Measurements from ENCODE around the gene ANKDD1B.

ANKDD1B gene

DNA sequence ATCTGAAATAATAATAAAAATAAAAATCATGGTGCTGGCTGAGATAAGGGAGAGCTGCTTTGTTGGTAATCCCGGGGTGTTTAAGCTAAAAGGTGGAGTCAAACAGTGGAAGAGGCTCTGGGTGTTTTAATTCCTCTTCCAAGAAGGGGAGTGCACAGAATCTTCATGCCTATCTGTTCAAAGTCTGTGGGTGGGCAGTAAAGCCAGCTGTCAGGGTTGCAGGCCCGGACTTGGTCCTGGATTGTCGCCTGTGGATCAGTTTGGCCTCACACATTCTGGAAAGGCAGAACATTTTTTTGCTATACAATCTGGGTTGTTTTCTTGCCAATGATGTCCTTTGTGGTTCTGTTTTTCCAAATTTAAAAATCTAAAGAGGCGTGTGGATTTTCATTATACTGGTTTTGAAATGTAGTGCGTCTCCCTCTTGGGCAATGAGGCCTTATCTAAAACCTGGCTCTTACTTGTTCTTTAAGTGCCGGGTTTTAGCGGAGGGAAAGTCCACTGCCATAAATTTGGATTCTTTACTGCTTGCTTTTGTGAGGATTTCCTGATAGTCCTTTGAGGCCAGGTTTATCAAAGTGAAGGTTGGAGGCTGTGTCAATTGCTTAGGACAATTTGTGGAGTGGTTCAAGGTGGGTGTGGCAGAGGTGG is 5.8 kb downstream of the ANKDD1B start:
- no peak for DNase-seq

DNA sequence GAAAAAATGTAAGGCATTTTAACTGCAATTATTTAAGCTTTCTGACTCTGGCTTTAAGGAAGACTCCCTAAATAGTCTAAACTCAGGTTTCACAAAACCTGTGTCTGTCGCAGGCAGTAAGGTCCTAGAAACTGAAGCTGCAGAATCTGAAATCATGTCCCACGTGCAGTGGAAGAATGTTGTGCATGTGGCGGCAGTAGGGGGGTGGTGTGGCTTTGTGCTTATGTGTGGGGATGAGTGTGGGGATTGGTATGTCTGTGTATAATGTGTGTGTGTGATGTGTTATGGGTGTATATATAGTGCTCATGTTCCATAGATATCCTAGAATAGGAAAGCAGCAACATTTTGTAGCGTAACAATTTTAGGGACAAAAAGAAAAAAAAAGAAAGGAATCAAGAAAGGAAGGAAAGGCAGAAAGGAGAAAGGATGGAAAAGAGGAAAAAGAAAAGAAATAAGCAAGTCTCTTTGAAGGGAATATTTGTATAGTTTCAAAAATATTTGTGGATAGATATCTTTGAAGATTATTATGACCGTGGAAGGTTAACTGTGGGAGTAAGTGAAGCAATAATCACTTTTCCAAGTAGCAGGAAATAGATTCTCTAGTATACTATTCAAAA is 6.6 kb downstream of the ANKDD1B start:
- no peak for DNase-seq

DNA sequence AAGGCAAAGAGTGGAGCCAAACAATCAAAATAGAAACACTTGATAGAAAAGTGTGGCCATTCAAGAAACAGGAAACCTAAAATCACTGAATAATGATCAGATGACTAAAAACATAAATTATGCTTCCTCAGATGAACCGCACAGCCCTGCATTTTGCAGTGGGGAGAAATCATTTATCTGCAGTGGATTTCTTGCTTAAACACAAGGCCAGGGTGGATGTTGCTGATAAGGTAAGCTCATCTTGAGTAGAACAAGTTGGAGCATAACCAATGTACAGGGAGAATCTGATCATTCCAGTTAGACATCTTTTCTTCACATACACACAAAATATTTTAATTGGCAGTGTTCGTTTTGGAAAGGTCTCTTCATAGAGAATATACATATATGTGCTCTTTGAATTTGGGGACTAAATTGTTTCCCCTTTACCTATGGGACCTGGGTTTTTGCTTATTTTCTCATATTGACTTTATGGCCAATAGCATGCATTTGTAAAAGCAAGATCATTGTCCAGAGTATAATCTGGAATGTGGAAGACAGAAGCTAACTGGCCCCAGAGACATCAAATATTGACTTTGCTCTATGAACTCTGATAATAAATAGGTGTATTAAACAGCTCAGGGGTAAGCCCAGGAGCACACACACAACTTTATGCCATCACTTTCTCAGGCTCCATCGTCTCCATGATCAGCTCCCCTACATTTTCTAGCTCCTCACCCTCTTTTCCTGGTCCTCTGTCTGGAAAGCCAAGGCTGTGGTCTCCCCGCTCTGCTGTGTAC is 9.1 kb downstream of the ANKDD1B start:
- DNase-seq: no peak

DNA sequence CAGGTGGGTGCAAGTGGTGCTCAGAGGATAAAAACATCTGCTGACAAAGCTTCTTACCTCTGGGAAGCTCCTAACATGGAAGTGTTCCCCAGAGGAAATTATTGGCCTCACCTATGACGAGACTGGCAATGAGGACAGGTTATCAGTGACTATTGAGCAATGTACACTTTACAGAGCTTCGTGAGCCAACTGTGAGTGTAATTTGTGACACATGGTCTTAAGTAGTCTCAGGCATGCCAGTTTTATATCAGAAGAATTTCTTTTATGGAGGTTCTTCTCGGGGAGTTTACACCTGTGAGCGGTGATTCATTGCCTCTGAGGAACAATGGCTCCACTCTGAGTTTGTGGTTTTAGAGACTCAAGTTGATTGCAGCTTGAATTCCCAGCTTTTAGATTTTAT is 11.3 kb downstream of the ANKDD1B start:
- DNase-seq: no peak

DNA sequence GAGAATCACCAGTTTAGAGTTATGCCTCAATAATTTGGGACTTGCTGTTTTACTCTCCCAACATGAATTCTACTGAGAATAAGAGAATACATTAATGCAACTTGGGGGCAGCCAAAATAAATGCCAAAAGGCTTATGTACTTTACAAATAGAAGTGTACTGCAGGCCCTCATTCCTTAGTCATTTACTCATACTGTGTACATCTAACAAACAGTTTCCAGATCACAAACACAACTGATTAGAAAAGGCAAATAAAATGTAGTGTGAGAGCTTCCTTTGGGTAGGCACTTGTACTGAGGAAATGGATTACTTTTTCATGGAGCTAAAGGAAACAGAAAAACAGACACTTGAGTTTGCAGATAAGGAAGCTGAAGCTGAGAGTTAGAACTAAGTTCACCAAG is 12.6 kb downstream of the ANKDD1B start:
- DNase-seq: no peak

DNA sequence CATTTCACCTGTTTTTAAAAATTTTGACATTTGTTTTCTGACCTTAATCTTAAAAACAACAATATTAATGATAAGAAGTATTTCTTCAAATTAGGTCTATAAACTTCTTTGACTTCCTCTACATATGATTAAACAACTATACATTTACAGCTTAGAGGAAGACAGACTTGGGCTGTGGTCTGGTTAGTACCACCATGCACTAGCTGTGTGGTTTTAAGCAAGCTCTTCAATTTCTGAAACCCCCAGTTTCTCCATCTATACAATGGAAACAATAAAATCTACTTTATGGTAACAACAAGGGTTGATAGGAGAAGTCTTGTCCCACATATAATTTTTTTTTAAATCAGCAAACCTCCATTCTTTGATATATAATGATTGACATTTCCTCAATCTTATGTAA is 15.7 kb downstream of the ANKDD1B start:
- DNase-seq: no peak

DNA sequence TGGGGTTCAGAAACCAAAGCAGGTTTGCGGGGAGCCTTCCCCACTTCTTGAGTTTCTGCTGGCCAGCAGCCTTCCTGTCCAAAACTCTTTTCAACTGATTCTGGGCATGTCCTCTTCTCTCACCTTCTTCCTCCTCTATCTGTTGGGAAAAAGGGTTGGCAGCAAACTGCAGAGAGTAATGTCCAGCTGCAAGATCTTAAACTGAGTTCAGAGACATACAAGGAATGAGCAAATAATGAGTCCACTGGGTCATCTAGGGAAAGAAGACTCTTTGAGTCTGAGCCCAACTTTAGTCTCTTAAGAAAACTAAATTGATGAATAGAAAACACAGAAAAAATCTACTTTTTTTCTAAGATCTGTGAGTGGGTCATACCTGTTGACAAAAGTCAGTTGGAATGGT is 16.5 kb downstream of the ANKDD1B start:
- DNase-seq: no peak

DNA sequence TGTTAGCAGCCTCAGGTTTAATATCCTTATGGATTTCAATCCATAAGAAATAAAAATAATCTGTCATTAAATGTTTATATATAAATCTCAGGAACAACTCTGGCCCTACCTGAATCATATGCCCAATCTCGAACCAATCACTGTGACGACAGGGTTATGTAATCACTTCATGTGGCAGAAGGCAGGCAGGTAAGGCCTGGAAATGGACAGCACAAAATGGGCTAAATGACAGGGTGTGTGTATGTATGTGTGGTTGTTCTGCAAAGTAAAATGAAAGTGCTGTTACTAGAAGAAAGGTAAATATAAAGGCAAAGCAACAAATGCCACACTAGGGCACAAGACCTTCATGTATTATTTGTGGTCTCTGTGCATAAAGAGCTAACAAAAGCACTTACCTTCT is 19.6 kb downstream of the ANKDD1B start:
- no peak for DNase-seq

DNA sequence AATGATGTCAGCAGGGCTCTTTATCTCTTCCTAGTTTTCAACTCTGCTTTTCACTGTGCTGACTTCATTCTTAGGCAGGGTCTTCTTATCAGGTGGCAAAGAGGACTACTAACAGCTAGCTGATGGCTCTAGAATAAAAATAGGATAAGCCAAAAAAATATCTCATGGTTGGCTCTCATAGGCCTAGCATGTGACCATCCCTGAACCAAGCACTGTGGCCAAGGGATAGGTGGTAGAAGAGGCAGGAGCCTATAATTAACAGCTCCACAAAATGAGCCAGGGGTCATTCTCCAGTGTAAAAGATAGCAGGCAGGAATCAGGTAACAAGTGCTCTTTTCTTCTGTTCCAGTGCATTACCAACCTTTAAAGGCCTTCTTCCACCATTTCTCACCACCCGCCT is 21.1 kb downstream of the ANKDD1B start:
- no peak for DNase-seq

DNA sequence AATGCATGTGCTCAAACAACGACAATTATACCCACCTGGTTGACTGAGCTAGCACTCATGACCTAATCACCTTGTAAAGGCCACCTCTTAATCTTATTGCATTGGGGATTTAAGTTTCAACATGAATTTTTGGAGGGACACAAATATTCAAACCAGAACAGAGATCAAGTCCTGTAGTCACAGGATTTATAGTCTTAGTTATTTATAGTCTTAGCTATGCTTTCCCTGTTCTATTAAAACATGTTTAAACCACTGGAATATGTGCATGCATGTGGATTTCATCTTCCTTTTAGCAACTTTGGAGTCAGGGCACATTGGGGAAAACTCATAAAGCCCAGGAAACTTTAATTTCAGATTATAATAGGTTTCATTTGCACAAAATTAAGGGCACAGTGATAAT is 26.7 kb downstream of the ANKDD1B start:
- no peak for DNase-seq

DNA sequence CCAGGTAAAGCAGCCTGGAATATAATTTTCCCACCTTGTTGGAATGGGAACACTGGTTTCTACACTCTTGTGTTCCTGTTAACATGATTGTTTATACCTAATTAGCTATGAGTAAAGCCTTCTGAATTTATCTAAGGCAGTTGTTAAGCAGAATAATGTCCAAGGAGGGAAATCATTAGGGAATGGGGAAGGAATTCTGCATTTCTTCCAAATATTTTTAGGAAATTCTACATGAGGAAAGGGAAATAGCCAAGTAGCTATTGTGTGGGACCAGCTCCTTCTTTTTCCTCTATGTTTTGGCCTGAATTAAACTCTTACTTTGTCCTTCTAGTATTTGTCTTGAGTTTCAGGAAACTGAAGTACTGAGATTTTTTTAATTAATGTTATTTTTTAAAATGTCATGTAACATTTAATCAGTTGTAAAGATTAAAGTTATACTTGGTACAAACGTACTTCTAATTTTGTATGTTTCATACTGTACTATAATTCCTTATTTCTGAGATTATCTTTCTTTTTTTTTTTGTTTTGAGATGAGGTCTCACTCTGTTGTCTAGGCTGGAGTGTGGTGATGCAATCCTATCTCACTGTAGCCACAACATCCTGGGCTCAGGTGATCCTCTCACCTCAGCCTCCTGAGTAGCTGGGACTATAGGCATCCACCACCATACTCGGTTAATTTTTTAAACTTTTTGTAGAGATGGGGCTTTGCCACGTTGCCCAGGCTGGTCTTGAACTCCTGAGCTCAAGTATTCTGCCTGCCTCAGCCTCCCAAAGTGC is 28.5 kb downstream of the ANKDD1B start:
- DNase-seq: no peak

DNA sequence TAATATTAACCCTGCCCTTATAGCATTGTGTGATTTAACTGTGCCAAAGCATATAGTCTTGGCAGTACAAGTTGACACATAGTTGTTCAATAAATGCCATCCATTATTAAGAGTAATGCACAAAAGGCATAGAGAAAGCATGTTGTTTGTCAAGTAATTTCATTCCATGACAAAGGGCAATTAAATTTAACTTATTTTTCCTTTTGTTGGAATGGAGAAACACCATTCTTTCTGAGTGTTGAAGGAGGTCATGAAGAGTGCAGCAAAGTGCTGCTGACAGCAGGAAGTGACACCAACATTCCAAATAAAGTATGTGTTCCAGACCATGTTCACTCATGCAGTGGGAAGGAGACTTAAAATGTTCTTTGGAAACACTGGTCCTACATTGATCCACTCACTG is 29.1 kb downstream of the ANKDD1B start:
- no peak for DNase-seq

DNA sequence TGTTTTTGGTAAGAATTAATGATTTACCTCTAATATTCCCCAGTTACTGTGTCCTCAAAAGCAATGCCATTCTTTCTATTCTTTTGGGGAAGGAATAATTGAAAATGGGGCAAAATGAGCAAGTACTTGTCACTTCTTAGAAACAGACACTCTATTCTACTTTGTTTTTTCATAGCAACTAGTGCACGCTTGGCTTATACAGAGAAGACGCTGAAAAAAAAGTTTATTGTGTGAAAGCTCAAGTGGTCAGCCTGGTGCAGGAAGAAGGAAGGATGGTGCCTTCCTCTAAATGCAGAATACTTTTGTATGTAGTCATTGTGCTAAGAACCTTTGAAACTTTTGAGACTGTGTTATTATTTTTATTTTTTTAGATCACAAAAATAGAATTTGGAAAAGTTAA is 29.6 kb downstream of the ANKDD1B start:
- no peak for DNase-seq

DNA sequence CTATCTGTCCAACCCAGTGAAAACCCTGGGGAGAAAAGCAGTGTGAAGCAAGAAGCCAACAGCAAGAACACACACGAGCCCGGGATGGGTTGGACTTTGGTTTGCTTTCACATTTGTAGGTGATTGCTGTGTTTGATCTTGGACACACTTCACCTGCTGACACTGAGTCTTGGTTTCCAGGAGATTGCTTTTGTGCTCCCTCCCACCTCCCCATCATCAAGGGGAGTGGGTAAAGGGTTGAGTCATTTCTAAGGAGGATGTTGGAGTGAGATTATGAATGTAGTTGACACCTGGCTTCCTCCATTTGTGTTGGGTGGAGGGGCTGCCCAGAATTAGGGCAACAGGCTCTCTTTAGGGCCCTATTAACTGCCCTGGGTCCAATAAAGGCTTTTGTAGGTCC is 37.5 kb downstream of the ANKDD1B start:
- DNase-seq: no peak

DNA sequence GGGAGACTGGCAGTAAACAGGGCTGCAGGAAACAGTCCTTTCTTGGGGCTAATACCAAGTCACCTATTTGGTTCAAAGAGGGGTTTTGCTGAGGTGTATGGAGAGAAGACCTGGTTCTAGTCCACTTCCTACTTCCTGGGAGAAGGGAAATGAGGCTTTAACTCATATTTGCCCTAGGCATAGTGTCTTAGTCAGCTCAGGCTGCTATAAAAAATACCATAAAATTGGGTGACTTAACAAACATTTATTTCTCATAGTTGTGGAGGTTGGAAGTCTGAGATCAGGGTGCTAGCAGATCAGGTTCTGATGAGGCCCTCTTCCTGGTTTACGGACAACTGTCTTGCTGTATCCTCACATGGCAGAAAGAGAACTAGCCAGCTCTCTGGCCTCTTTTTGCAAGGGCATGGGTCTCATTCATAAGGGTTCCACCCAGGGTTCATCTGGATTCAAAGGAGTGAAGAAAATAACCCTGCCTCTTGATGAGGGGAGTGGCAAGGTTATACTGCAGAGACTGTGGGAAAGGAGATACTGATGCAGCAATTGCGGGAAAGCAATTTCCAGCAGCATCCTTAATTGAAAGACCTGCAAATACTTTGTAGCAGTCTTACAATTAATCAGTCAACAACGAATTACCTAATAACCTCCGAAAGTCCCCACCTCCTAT is 40.5 kb downstream of the ANKDD1B start:
- no peak for DNase-seq

DNA sequence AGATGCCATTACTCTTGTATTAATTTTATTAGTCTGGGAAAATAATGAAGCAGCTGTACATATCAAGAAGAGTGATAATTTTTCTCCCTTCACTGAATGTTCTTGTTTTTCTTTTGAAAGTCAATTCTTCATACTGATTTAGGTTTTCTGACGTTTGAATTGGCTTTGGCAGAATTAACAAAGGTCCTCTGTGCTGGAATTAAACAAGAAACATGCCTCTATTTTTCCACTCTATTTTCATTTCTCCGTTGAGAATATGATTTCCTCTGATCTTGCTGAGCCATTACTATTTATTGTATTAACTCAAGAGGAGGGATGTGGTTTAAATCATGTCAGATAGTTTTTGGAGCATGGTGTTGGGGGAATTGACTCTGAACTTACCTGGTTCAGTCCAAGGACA is 42.3 kb downstream of the ANKDD1B start:
- no peak for DNase-seq

DNA sequence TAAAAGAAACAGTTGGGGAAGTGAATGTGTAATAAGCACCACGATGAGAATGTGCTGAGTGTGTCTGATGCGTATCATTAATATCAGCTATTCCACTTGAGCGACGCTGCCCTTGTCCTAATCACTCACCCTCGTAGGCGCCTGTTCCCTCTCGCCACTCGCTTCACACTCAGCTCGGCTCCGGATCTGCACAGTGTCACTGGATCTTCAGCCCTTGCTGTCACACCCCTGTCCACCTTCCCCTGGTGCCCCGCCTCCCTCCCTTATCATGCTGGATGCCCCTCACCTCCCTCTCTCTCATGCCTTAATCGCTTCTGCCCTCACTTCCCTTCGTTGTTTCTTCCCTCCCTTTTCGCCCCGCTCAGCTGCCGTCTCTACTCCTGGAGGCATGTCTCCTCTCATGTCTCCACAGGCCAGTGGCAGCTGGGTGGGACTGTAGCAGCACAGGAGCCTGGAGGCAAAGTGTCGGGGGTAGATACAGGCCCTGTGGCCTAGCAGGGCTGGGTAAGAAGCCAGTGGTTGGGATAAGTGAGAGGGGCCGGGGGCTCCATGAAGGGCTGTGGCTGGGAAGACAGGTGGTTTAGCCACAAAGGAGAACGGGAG is 43.5 kb downstream of the ANKDD1B start:
- DNase-seq: no peak

DNA sequence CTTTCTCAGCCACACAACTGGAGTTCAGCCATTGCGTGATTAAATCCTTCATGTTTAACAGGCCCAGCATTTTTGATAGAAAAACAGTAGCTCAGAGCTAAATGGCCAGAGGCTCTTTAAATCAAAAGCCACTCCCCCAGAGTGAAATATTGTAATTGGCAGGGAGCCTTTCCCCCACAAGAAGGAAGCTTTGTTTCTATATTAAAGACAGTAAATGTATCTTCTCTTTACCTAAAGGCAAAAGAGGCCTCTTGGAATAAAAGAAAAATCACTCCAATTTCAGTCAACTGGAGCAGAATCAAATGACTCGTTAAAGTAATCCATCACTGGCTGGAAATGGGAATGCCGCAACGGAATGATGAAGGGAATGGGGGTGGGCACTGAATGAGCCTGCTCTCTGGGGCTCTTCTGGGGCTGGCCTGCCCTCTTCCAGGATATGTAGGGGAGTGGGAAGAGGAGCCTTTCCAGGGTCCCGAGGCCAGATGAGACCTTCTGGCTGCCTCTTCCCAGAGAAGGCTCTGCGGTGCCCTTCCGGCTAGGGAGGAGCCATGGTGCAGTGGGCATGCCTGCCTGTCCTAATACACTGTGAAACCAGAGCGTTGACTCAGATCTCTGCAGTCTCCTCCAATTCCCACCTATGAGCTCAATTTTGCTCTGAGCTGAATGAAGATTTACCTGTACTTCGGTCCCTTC is 45.2 kb downstream of the ANKDD1B start:
- peak; percentile 85 for DNase-seq

DNA sequence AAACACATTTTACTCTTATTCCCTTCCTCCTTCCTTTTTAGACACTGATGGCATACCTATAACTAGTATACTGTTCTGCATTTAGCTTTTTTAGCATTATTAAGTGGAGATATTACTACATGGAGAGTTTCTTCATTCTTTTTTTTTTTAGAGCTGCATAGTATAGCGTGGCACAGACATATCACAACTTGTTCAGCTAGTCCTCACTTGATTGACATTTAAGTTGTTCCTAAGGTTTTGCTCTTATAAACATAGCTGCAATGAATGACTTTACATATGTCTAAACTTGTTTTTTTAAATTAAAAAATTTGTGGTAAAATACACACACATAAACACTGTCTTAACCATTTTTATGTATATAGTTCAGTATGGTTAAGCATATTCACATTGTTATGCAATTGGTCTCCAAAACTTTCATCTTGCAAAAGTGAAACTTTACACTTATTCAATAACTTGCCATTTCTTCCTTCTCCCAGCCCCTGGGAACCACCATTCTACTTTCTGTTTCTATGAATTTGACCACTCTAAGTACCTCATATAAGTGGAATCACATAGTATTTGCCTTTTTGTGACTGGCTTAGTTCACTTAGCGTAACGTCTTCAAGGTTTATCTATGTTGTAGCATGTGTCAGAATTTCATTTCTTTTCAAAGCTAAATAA is 48.7 kb downstream of the ANKDD1B start:
- DNase-seq: no peak

DNA sequence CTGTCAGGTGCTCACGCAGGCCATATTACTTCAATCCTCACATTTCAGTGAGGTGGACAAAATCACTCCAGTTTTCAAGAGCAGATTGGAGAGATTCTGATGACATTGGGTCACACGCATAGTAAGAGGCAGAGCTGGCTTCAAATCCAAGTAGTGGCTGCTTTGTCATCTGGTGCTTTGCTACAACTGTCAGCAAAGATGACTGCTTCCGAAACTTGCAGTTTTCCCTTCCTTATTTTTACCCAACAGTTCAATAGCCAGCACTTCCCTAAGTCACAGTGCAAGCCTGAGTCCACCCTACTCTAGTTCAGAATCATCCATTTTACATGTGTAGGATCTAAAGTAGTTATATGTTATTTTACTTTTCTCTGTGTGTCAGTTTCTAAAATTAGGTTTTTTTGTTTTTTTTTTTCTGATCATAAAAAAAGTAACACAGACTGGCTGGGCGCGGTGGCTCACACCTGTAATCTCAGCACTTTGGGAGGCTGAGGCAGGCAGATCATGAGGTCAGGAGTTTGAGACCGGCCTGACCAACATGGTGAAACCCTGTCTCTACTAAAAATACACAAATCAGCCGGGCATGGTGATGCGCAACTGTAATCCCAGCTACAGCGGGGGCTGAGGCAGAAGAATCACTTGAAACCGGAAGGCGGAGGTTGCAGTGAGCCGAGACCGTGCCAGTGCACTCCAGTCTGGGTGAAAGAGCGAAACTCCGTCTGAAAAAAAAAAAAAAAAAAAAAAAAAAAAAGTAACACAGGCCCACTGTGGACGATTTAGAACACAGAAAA is 49.6 kb downstream of the ANKDD1B start:
- no peak for DNase-seq

DNA sequence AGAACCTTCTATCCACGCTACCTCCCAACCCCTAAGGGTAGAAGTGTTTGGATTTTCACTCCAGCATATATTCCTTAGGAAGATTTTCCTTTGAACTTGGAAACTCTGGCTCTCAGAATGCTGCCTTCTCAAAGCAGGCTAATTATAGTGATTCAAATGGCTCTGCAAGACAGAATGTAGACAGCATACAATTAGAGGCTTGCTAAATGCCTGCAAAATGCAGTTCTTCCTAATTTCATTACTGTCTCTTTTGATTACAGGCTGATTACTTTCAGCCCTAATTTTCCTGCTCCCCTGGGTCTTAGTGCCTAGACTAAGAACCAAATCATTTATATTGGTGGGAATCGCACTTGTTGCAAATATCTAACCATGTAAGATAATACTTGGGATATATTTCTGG is 50.8 kb downstream of the ANKDD1B start:
- DNase-seq: peak; percentile 89
